HG03571 (cell line): Measurements from ENCODE around the gene SRP72.

ENCODE experiments used
- ATAC-seq: cut with Tn5 transposase; IDR thresholded peaks from one replicate; pipeline ENCODE4 v1.9.1; 2021; ENCODE audit not compliant: unreplicated experiment

The SRP72 gene

GRCh38 chr4:56540826-56541225, 73.4 kb downstream of the SRP72 start:
- no peak for ATAC-seq

GRCh38 chr4:56544573-56545131, 77.2 kb downstream of the SRP72 start:
- peak; percentile 97 for ATAC-seq

GRCh38 chr4:56550642-56551041, 83.2 kb downstream of the SRP72 start:
- ATAC-seq, result no peak

- no peak for ATAC-seq
Measured at GRCh38 chr4:56551516-56551915, 84.1 kb downstream of the SRP72 start.

- ATAC-seq, result no peak
Measured at GRCh38 chr4:56552273-56552672, 84.9 kb downstream of the SRP72 start.
